Endothelial cell of umbilical vein (primary cell): ENCODE results near the gene KRT8. TPM values are rescaled to one million over a fixed set of nuclear protein-coding genes. Genes with fewer than 3 reads are reported as not detected.

Source experiments
- BruUV-seq: library from RNA; stranded (reverse); fragments of 400-500 nt; replicated peaks from 2 replicates; lab custom pipeline; 2021; lab: Mats Ljungman, UMichigan
- CTCF ChIA-PET: fragments of 300-600, 350-600 bp; sonication (Branson Sonifier 250); formaldehyde crosslinking; loops from one replicate; lab custom pipeline; 2021; ENCODE audit warnings: antibody characterized with exemption, inconsistent platforms; lab: Charles Lee
- POLR2A ChIA-PET: fragments of 300-600, 350-600 bp; sonication (Branson Sonifier 250); formaldehyde crosslinking; loops from one replicate; lab custom pipeline; 2021; ENCODE audit warnings: antibody characterized with exemption, inconsistent platforms; lab: Charles Lee
- DNase-seq: peaks from one replicate; pipeline ENCODE4 v3.0.0-alpha.2; 2011; ENCODE audit warnings: low read depth, low spot score
- FAIRE-seq: peaks from 2 replicates; lab custom pipeline; 2011; peaks lifted over from hg19 to GRCh38; lab: Jason Lieb, UNC
- H2AFZ ChIP-seq: 2 replicates; pipeline ENCODE4 v1.6.0; 2012; ENCODE audit warnings: low read depth, low read length, control low read depth, inconsistent platforms
- H3K27ac ChIP-seq: 2 replicates; pipeline ENCODE4 v1.5.1; 2011; ENCODE audit warnings: low read depth, mild to moderate bottlenecking, control low read depth, low read length, moderate library complexity; ENCODE audit not compliant: insufficient read depth
- H3K27me3 ChIP-seq, 2 experiments: 2 replicates each; pipeline versions ENCODE4 v1.6.0 to v1.6.1; 2011; ENCODE audit warnings: low read length in 2 of 2, mixed read lengths in 1 of 2; ENCODE audit not compliant: control insufficient read depth in 2 of 2, insufficient read depth in 2 of 2
- H3K36me3 ChIP-seq, 2 experiments: 2 replicates in 1 of 2; 3 replicates in 1 of 2; pipeline ENCODE4 v1.5.1; 2011; ENCODE audit warnings: low read length in 2 of 2, mild to moderate bottlenecking in 1 of 2, moderate library complexity in 1 of 2; ENCODE audit not compliant: control insufficient read depth in 2 of 2, insufficient read depth in 2 of 2; ENCODE audit errors: extremely low read depth in 1 of 2
- H3K4me1 ChIP-seq: 3 replicates; pipeline ENCODE4 v1.5.1; 2011; ENCODE audit warnings: mild to moderate bottlenecking, low read length; ENCODE audit not compliant: control insufficient read depth, insufficient read depth; ENCODE audit errors: extremely low read depth
- H3K4me2 ChIP-seq: 2 replicates; pipeline ENCODE4 v1.6.1; 2011; ENCODE audit warnings: low read length, control low read depth, mixed read lengths; ENCODE audit not compliant: insufficient read depth
- H3K4me3 ChIP-seq, 3 experiments: fragments of 200-600 bp in 1 of 3; sonication (generic), shearing (Covaris generic) in 1 of 3; replicated peaks in 1 of 3; 2 replicates each; pipeline ENCODE4 v1.5.1; 2011 to 2016; ENCODE audit warnings: control low read depth in 3 of 3, low read length in 3 of 3, mild to moderate bottlenecking in 2 of 3, inconsistent platforms in 1 of 3, low read depth in 1 of 3, moderate library complexity in 1 of 3; ENCODE audit not compliant: insufficient read depth in 1 of 3
- H3K79me2 ChIP-seq: 2 replicates; pipeline ENCODE4 v1.6.0; 2012; ENCODE audit warnings: low read length, inconsistent platforms; ENCODE audit not compliant: control insufficient read depth, insufficient read depth
- H3K9ac ChIP-seq: replicated peaks from 2 replicates; pipeline ENCODE3; 2011; ENCODE audit warnings: low read length, control low read depth; ENCODE audit not compliant: insufficient read depth; ENCODE audit errors: extremely low read depth
- H3K9me1 ChIP-seq: replicated peaks from 3 replicates; pipeline ENCODE4 v1.6.0; 2011; ENCODE audit warnings: mild to moderate bottlenecking, low read length; ENCODE audit not compliant: control insufficient read depth, insufficient read depth; ENCODE audit errors: extremely low read depth
- H3K9me3 ChIP-seq: replicated peaks from 2 replicates; pipeline ENCODE4 v1.5.1; 2012; ENCODE audit warnings: low read length, inconsistent platforms; ENCODE audit not compliant: control insufficient read depth, insufficient read depth
- H4K20me1 ChIP-seq: replicated peaks from 2 replicates; pipeline ENCODE3; 2011; ENCODE audit warnings: mild to moderate bottlenecking, low read length; ENCODE audit not compliant: control insufficient read depth, insufficient read depth; ENCODE audit errors: extremely low read depth
- CTCF ChIP-seq, 2 donors: IDR thresholded peaks; 1 replicate in 1 of 2; 2 replicates in 1 of 2; pipeline ENCODE4 v1.5.1; 2011; ENCODE audit warnings: low read length in 2 of 2, mild to moderate bottlenecking in 2 of 2, moderate library complexity in 2 of 2, control low read depth in 1 of 2, inconsistent platforms in 1 of 2, low read depth in 1 of 2; ENCODE audit not compliant: insufficient read depth in 1 of 2; ENCODE audit errors: extremely low read depth in 1 of 2
- EZH2 ChIP-seq: IDR thresholded peaks from 2 replicates; pipeline ENCODE4 v1.6.1; 2012; ENCODE audit warnings: borderline replicate concordance, low read depth, mild to moderate bottlenecking, moderate library complexity, low read length, inconsistent platforms; ENCODE audit not compliant: severe bottlenecking
- FOS ChIP-seq: IDR thresholded peaks from 2 replicates; pipeline ENCODE4 v1.6.1; 2011; ENCODE audit warnings: mild to moderate bottlenecking, low read length, moderate library complexity, borderline replicate concordance; ENCODE audit not compliant: insufficient read depth
- GATA2 ChIP-seq: IDR thresholded peaks from 2 replicates; pipeline ENCODE4 v1.7.0; 2011; ENCODE audit warnings: low read depth, mild to moderate bottlenecking, moderate library complexity, mixed read lengths, low read length; ENCODE audit not compliant: insufficient read length, insufficient read depth
- JUN ChIP-seq: IDR thresholded peaks from 2 replicates; pipeline ENCODE4 v1.6.1; 2011; ENCODE audit warnings: borderline replicate concordance, low read depth; ENCODE audit not compliant: insufficient read length, insufficient read depth
- MAX ChIP-seq: IDR thresholded peaks from 2 replicates; pipeline ENCODE4 v1.6.1; 2011; ENCODE audit not compliant: insufficient read depth, insufficient read length
- MYC ChIP-seq: IDR thresholded peaks from one replicate; pipeline ENCODE4 v1.6.1; 2011; ENCODE audit warnings: mild to moderate bottlenecking, low read depth, low read length
- POLR2A ChIP-seq: IDR thresholded peaks from 2 replicates; pipeline ENCODE4 v1.6.1; 2012; ENCODE audit warnings: low read depth, mild to moderate bottlenecking, control low read depth, low read length
- POLR2AphosphoS5 ChIP-seq: IDR thresholded peaks from 2 replicates; pipeline ENCODE4 v1.6.1; 2012; ENCODE audit warnings: low read depth, mild to moderate bottlenecking, control low read depth, low read length, moderate library complexity; ENCODE audit not compliant: insufficient read depth
- dilution Hi-C: fragments of 300-500 bp; cut with MboI; formaldehyde crosslinking; loops from one replicate; pipeline ENCODE4 v1.15.0; 2019; ENCODE audit warnings: low sequenced_read_pairs; ENCODE audit not compliant: extremely low pct_ligation_motif_present
- intact Hi-C: fragments of 100-400 bp; cut with micrococcal nuclease; formaldehyde crosslinking; loops from one replicate; pipeline ENCODE4 v1.10.0; 2022
- polyA plus RNA-seq, 4 experiments: library from polyadenylated mRNA; depleted of rRNA in 3 of 4; stranded (reverse) in 3 of 4; unstranded in 1 of 4; fragments of >200 nt; gene quantifications; 2 replicates each; pipeline versions ENCODE4 v1.2.1 to v1.2.3, GENCODE V29; 2011 to 2012; ENCODE audit warnings: missing spikeins in 1 of 4
- total RNA-seq: library from RNA; stranded (reverse); gene quantifications from 2 replicates; pipeline ENCODE4 v1.2.3, GENCODE V29; 2021

The KRT8 gene
- total and polyA plus RNA-seq, 2 donors (not counting 3 experiments of a cell fraction or from before 2014, with no cell fraction given): 23.5 to 31.7 TPM

GRCh38 chr12:52903855-52904508 lies 894 bp downstream of the KRT8 start:
- dilution Hi-C loops (no loop called here), intact Hi-C loops (loop anchor here (1.0 kb wide), 2 partner anchors 21 to 45 kb away; partner anchors contain the start of gene KRT18)
- ChIA-PET CTCF (interaction anchor here (1.2 to 2.7 kb wide), 4 partner anchors 12 to 77 kb away, joined by 3 to 10 read pairs (median 7); no protein-coding TSS in a partner anchor), POLR2A (no interaction called here)
- FAIRE-seq (peak; percentile 83), DNase-seq (peak; percentile 68)
- Histone ChIP-seq H3K4me1 (peaks cover 10% of the 10 kb centered on the region), H3K27ac (peak overlapping the region; percentile 52), H3K9ac (peak overlapping the region; percentile 17), H3K36me3 (no peaks in the 10 kb centered on the region), H3K4me2 (peak overlapping the region; percentile 19), H3K27me3 (no peaks in the 10 kb centered on the region), H4K20me1 (no peaks in the 10 kb centered on the region), H2AFZ (no peak overlapping the region), H3K4me3 (peak overlapping the region in 1 of 3 experiments; percentile 44), H3K9me3 (no peaks in the 10 kb centered on the region), H3K79me2 (no peaks in the 10 kb centered on the region), H3K9me1 (no peaks in the 10 kb centered on the region)
- BruUV-seq: no TSS peak
- TF ChIP-seq POLR2AphosphoS5: peak; percentile 25
- no peak for TF ChIP-seq POLR2A
- peak; percentile 68 for TF ChIP-seq FOS

GRCh38 chr12:52903285-52903854 lies 1.5 kb downstream of the KRT8 start:
- H3K9ac ChIP-seq: peak overlapping the region; percentile 71
- ChIA-PET CTCF (interaction anchor here (2.3 to 2.7 kb wide), 2 partner anchors 18 to 77 kb away, joined by 10 read pairs; no protein-coding TSS in a partner anchor), POLR2A (no interaction called here)
- peak overlapping the region in 2 of 3 experiments; percentile 13 to 44 for H3K4me3 ChIP-seq
- DNase-seq: peak; percentile 75
- H3K9me3 ChIP-seq: no peaks in the 10 kb centered on the region
- peaks cover 10% of the 10 kb centered on the region for H3K4me1 ChIP-seq
- no peaks in the 10 kb centered on the region for H3K9me1 ChIP-seq
- dilution Hi-C loops: no loop called here
- TF ChIP-seq MYC: no peak
- no peak for TF ChIP-seq EZH2
- TF ChIP-seq JUN: no peak
- TF ChIP-seq FOS: no peak
- no peak for TF ChIP-seq GATA2
- no peak for TF ChIP-seq MAX
- no peak for TF ChIP-seq POLR2AphosphoS5
- TF ChIP-seq POLR2A: no peak
- TF ChIP-seq CTCF (IDR thresholded peaks at IDR 0.05; ENCODE audit: extremely low read depth in 1 of 2, insufficient read depth in 1 of 2, low read depth in 1 of 2, low read length in 2 of 2): no peak
- H3K79me2 ChIP-seq: no peaks in the 10 kb centered on the region
- H2AFZ ChIP-seq: peak overlapping the region; percentile 92
- no TSS peak for BruUV-seq
- H4K20me1 ChIP-seq: no peaks in the 10 kb centered on the region
- H3K27me3 ChIP-seq: no peaks in the 10 kb centered on the region
- H3K27ac ChIP-seq: peak overlapping the region; percentile 69
- H3K36me3 ChIP-seq: no peaks in the 10 kb centered on the region
- FAIRE-seq: peak; percentile 81
- intact Hi-C loops: loop anchor here (1.0 kb wide), 2 partner anchors 22 to 46 kb away; partner anchors contain the start of gene KRT18
- H3K4me2 ChIP-seq: peak overlapping the region; percentile 37
